ENCODE results near the gene COL28A1.
"Not testable (repeated sequence)": the region's sequence is repeated elsewhere in the genome, so short reads cannot be mapped to it uniquely, and the experiment has no call there.

Gene COL28A1

DNA sequence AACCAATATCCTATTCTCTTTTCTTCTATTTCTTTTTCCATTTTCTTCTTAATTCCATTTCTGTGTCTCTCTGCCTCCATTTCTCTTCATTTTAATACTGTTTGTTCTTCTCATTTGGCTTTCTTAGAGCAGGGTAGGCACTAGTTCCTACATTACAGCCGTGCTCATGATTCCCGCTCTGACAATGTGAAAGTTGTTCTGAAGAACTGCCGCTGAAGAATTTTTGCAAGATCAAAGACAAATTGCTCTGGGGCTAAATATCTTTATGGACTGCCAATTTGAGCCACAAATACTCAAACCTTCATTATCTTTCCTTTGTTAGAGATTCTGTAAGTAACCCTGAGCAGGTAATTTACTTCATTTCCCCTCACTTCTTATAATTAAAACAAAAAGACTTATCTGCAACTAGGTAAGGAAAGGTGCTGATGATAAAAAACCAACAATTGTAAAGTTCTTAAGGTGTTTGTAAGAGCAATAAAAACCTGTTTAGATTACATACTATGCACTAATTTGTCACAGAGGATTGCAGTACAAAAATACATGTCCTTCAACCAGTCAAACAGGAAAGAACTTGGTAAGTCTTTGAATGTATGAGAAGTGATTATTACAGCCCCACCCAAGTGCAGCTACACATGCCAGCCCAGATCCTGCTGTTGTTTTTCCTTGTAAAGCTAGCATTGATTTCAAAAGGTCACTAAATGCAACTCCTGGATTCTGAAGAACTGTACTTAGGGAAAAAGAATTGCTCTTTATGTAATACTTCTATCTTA, 127.5 kb downstream of the COL28A1 start:
- no peak for DNase-seq

GRCh38 chr7:7405461-7405860, 130.2 kb downstream of the COL28A1 start:
- no peak for DNase-seq

DNA sequence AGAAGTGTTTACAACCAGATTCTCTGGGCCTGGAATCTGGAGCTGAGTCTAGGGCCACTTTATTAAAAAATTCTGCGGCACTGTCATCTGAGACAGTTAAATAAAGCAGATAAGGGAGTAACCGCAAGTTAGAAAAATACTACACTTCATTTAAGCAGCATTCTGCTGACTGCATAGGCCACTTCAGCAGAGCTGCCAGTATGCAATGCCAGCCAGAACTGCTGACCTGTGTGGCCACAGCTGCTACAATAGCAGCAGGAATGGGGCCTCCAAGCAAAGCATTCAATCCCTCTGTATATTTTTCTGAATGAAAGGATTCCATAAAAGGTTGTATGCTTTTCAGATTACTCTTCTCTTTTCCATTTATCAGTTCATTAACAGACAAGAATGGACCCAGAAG, 136.0 kb downstream of the COL28A1 start:
- DNase-seq, result no peak

GRCh38 chr7:7395785-7396184, 139.9 kb downstream of the COL28A1 start:
- no peak for DNase-seq

DNA sequence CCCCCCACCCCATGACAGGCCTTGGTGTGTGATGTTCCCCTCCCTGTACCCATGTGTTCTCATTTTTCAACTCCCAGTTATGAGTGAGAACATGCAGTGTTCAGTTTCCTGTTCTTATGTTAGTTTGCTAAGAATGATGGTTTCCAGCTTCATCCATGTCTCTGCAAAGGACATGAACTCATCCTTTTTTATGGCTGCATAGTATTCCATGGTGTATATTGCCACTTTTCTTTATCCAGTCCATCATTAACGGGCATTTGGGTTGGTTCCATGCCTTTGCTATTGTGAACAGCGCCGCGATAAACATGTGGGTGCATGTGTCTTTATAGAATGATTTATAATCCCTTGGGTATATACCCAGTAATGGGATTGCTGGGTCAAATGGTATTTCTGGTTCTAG, 147.5 kb downstream of the COL28A1 start:
- not testable (repeated sequence) for DNase-seq

GRCh38 chr7:7385421-7385820, 150.3 kb downstream of the COL28A1 start:
- no peak for DNase-seq

- no peak for DNase-seq
Observed at GRCh38 chr7:7384228-7384627, 151.4 kb downstream of the COL28A1 start.

- DNase-seq, result no peak
Observed at GRCh38 chr7:7375538-7375937, 160.1 kb downstream of the COL28A1 start.

DNA sequence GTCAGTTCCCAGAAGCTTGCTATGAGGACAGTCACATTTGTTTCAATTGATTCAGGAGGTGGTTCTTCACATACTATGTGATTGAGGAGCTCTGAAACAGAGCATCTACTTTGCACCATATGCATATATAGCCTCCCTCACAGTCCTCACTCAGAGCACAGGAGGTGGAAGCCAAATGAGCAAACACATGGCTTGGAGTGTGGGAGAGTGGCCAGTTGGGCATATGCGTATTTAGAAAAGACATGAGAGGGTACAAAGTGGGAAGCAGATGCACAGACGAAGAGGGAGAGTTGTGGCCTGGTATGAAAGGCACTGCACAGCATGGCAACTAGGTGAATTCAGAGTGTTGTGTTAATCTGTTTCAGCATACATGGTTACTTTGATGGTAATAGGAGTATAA, 165.6 kb downstream of the COL28A1 start:
- DNase-seq, result no peak

DNA sequence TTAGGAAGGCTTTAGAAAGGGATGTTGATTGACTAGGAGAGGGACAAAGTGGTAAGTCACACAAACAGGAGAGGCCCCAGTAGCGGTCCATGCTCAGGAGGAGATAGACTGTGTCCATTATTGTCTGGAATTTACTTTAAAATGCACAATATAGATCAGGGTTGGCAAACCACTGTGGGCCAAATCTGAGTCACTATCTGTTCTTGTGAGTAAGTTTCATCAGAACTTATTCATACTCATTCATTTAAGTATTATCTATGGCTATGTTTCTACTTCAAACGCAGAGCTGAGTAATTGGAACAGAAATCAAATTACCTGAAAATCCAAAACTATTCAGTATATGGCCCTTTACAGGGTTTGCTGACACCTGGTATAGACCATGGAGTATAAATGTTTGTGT, 166.5 kb downstream of the COL28A1 start:
- DNase-seq, result no peak

GRCh38 chr7:7354674-7355073, 181.0 kb downstream of the COL28A1 start:
- no peak for DNase-seq

DNA sequence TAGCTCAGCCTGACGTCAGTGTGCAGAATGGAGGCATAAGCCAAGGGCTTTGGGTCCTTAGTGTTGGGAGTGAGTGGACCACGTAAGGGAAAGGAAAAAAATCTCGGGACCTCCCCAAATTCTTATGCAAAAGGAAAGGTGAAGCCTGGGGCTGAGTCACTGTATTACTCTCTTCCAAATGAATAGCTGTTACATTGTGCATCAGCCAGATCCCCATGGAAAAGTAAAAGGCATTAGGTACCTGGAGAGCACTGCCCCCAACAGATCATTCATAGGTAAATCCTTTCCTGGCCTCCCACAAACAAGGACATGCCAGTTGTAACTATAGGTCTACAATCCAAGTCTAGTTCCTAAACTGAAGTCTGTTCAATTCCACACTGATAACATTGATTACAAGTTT, 182.8 kb downstream of the COL28A1 start:
- no peak for DNase-seq

DNA sequence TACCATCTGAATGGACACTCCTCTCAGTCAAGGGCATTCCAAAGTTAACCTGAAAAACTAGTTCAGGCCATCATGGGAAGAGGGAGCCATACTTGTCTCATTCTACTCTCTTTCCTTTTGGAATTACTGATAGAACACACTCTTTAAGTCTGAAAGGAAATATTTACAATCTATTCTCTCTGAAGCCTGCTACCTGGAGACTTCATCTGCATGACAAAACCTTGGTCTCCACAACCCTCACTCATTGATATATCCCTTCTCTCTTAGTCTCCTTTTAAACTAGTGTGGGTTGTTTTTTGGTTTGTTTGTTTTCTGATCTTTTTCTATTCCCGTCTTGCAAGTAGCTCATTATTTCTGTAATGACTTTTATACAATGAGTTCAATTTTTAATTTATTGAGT, 183.8 kb downstream of the COL28A1 start:
- DNase-seq, result no peak

GRCh38 chr7:7351156-7351555, 184.5 kb downstream of the COL28A1 start:
- no peak for DNase-seq

GRCh38 chr7:7349156-7349555, 186.5 kb downstream of the COL28A1 start:
- DNase-seq, result no peak

DNA sequence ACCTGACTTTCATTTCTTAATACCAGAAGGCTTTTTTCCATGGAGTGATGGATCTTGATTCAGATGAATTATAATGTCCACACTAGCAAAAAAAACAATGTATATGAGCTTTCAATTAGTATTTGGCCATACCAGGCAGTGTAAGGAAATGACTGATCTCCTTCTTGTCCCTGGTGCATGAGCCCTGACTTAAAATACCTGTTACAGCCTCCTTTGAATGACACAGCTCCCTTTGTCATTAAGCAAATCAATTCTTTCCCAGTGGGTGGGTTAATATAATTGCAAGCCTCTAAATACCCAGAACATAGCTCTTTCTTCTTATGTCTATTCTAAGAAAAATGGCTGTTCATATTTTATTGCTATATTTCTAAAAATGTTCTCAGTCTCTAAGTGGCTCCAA, 188.6 kb downstream of the COL28A1 start:
- DNase-seq, result no peak

DNA sequence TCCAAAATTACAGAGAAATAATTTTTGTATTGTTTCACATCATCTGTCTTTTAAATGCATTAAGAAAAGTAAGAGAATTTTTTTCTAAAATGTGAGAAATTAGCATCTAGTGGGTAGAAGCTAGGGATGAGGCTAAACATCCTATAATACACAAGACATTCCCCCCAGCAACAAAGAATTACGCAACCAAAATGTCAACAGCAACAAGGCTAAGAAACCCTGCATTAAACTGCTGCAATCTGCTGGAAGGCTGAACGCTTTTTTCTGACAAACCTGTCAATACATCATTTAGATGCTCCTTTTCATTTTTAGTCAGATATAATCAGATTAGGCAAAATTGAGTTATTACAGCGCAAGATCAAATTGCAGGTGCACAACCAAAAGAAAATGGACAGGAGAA, 191.1 kb downstream of the COL28A1 start:
- DNase-seq, result no peak

DNA sequence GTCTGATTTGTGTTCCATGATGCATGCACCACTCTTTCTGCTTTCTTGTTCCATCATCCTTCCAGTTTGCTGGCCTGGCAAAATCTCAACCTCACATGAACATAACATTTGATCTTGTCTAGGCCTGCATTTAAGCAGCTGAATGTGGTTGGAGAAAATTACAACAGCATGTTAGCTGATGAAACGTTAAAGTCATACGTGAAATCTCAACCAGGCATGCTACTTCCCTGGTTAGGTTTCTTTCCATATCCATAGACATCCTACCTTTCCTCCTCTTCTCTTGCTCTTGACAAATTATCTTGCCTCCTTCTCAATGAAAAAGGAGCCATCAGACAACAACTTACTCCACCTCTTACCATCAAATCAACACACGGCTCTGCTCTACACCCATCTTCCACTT, 199.8 kb downstream of the COL28A1 start:
- no peak for DNase-seq

DNA sequence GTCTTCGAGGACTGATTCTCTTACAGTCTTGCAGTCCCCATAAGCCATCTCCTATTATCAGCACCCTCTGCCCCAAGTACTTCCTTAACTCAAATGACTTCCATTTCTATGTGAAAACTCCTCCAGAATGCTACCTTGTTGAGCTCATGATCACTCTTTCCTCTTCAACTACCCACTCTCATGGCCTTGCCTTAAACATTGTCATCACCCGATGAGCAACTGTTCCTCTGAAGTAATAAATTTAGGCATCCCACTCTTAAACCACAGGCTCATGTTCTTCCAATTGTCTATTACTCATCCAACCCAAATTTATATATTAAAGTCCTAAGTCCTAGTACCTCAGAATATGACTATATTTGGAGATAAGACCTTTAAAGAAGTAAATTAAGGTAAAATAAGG, 200.5 kb downstream of the COL28A1 start:
- no peak for DNase-seq

- DNase-seq, result no peak
Observed at GRCh38 chr7:7333610-7334009, 202.1 kb downstream of the COL28A1 start.

- DNase-seq, result no peak
Observed at GRCh38 chr7:7331523-7331922, 204.2 kb downstream of the COL28A1 start.

GRCh38 chr7:7330997-7331396, 204.7 kb downstream of the COL28A1 start:
- DNase-seq, result no peak

DNA sequence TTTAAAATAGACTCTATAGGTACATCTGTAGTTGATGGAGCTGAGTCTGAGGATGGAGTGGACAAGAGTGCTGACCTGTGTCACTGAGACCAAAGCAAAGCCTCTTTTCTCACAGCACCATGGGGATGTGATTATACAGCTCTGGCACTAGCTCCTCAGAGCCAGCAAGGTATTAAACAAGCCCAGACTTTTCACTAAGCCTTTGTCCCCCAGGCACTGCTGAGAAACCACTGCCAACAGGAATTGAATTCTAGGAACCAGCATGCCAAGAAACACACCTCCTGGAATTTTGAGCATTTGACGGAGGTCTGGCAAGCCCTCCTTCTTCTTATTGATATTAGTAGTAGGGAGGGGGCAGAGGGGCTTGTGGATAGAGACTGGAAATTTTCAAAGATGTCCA, 206.3 kb downstream of the COL28A1 start:
- no peak for DNase-seq

GRCh38 chr7:7327423-7327822, 208.2 kb downstream of the COL28A1 start:
- no peak for DNase-seq

DNA sequence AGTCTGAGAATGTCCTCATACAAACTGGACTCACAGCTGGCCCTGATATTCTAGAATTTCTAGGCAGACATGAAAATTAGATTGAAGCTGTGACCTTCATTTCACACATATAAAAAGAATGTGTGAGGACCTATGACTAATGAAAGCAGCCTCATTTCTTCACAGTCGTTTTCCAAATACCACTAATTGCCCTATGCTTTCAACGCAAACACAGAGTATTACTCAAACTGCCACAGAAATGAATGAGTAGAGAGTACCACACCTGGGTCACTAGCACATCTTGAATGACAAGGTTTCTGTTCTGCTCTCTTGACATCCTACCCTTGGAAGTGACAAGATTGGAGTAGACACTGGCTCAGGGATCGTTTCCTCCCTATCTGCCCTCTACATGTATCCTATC, 211.0 kb downstream of the COL28A1 start:
- DNase-seq, result no peak
